B cell (primary cell): ENCODE results near the gene NBAS.

Source experiments
- CTCF ChIP-seq: fragments of 200-600 bp; IDR thresholded peaks from one replicate; pipeline ENCODE4 v1.8.0; 2022; ENCODE audit warnings: antibody characterized with exemption, mild to moderate bottlenecking
- EZH2 ChIP-seq: IDR thresholded peaks from 2 replicates; pipeline ENCODE4 v1.6.1; 2012; ENCODE audit warnings: borderline replicate concordance, low read depth, mild to moderate bottlenecking, moderate library complexity, low read length; ENCODE audit not compliant: insufficient read depth, poor library complexity, severe bottlenecking

GRCh38 chr2:15311201-15311907 lies 249.8 kb downstream of the NBAS start:
- TF ChIP-seq CTCF (no peak), EZH2 (no peak)
